IMR-90 (cell line): Measurements from ENCODE around the gene MRTFA.

ENCODE experiments used
- CEBPB ChIP-seq: IDR thresholded peaks from 2 replicates; pipeline ENCODE4 v1.6.1; 2012; ENCODE audit warnings: low read depth, low read length, improper control_type of control experiment
- CTCF ChIP-seq: conservative IDR thresholded peaks from 2 replicates; pipeline ENCODE4 v1.5.1; 2012; ENCODE audit warnings: mild to moderate bottlenecking, low read depth, low read length, improper control_type of control experiment
- MAZ ChIP-seq: IDR thresholded peaks from 2 replicates; pipeline ENCODE4 v1.6.1; 2012; ENCODE audit warnings: low read depth, mild to moderate bottlenecking, low read length, improper control_type of control experiment, moderate library complexity, borderline replicate concordance
- POLR2A ChIP-seq: IDR thresholded peaks from 2 replicates; pipeline ENCODE4 v1.6.1; 2012; ENCODE audit warnings: mild to moderate bottlenecking, low read depth, low read length
- RCOR1 ChIP-seq: IDR thresholded peaks from 2 replicates; pipeline ENCODE4 v1.6.1; 2012; ENCODE audit warnings: mild to moderate bottlenecking, low read length, improper control_type of control experiment; ENCODE audit not compliant: insufficient replicate concordance
- SMC3 ChIP-seq: fragments of 150-350 bp; IDR thresholded peaks from 2 replicates; pipeline ENCODE4 v1.6.1; 2016; ENCODE audit warnings: low read depth, mild to moderate bottlenecking, antibody characterized with exemption, low read length, moderate library complexity

DNA sequence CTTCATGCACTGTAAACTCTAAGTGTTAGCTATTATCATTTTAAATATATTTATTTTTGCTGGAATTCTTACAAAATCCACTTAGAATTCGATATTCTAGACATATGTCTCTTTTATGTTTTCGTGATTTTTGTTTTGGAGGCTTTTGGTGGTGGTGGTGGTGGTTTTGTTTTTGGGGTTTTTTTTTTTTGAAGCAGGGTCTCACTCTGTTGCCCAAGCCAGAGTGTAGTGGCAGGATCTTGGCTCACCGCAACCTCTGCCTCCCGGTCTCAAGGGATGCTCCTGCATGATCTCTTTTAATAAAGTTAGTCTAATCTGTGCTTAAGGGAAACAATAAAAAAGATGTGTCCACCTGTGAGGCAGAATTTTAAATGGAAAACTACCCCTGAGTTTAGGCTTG is 117.7 kb downstream of the MRTFA start:
- TF ChIP-seq SMC3 (no peak), CTCF (no peak), RCOR1 (no peak), CEBPB (no peak), MAZ (no peak), POLR2A (no peak)
